ENCODE results near the gene VAMP8. TPM values are rescaled to one million over a fixed set of nuclear protein-coding genes. Genes with fewer than 3 reads are reported as not detected.
"Not testable (repeated sequence)": the region's sequence is repeated elsewhere in the genome, so short reads cannot be mapped to it uniquely, and the experiment has no call there.

Gene VAMP8
- total RNA-seq, 2 experiments from 2014 or later: 98.3 to 106 TPM

DNA sequence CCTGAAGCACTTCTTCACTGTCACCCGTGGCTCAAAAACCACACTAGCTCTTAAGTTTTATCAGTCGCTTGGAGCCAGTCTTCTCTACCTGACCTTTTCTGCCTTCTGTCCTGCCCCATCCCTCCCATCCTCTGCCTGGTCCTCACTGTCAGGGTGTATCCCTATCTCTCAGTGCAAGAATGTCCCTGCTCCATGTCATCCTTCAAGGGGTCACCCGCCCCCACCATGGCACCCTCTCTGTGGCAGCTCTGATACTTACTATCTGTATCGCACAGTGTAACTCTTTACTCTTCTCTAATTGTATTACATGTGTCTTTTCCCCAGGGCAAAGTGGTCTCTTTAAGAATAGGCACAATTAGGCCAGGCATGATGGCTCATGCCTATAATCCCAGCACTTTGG, 11.3 kb downstream of the VAMP8 start:
- Mint-ChIP-seq H3K36me3 (ENCODE audit: low read depth) (peaks cover under 1% of the 10 kb centered on the region), H3K4me1 (peaks cover 22% of the 10 kb centered on the region), H3K27me3 (no peaks in the 10 kb centered on the region), H3K9me3 (ENCODE audit: low read depth) (no peaks in the 10 kb centered on the region), H3K4me3 (no peak overlapping the region), H3K27ac (no peak overlapping the region)
- CTCF ChIA-PET: no interaction called here
- intact Hi-C loops (cut with DNase I, micrococcal nuclease): no loop called here
- DNase-seq: no peak
- POLR2A ChIA-PET: no interaction called here
- ATAC-seq: no peak

DNA sequence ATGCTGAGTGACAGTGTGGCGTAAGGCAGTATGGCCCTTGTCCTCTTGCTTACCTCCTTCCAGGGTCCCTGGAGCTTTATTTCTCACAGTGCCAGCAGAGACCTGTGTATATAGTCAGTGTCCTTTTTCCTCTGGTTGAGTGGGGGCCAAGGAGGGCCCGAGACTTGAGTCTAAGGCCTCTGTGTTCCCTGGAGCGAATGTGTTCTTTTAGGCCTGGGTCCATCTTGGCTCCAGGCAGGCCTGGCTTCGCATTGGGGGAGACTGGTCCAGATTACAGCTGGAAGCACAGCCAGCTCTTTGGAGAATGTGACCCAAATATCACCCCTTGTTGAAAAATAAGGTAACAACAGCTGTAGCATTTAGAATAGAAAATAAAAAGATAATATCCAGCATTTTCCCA, 11.8 kb downstream of the VAMP8 start:
- CTCF ChIA-PET: no interaction called here
- Mint-ChIP-seq H3K9me3 (ENCODE audit: low read depth) (no peaks in the 10 kb centered on the region), H3K4me3 (no peak overlapping the region), H3K27me3 (no peaks in the 10 kb centered on the region), H3K36me3 (ENCODE audit: low read depth) (no peaks in the 10 kb centered on the region), H3K27ac (no peak overlapping the region), H3K4me1 (peaks cover 20% of the 10 kb centered on the region)
- intact Hi-C loops (cut with DNase I, micrococcal nuclease): no loop called here
- ATAC-seq (no peak), DNase-seq (no peak)
- POLR2A ChIA-PET: no interaction called here

DNA sequence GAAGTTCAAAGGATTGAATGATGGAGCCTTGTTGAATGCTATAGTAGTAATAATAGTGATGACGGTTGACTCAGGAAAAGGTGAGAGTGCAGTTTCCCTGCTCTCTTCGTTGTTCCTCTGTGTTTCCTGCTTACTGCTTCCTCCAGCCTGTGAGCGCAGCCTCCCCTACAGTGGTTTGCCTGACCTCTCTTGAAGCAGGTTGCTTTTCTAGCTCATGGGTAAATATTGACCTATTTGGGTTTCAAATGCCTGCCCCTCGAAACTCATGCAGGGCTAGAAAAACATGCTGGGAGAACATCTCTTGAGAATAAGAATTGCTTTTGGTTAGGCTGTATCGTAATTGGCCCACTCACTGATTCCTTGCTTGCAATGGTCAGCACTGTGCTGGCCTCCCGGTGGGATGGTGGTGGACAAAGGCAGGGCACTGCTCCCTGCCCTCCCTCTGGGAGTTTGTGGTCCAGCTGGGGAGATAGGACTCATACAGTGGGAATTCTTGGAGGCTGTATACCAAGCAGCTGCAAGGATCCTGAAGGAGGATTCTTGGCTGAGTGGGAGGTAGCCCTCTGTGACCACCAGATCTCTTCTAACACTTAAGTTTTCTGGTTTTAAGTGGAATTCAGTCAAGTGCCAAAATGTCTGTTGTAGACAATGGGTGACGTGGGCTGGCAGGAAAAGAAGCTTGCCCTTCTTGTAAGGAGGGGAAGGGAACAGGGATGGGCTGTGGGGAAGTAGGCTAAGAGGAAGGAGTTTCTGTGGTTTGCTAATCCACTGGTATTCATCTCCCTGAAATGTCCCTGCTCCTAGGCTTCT, 12.8 kb downstream of the VAMP8 start:
- Mint-ChIP-seq H3K4me1 (peaks cover 21% of the 10 kb centered on the region), H3K9me3 (ENCODE audit: low read depth) (no peaks in the 10 kb centered on the region), H3K4me3 (no peak overlapping the region), H3K27me3 (no peaks in the 10 kb centered on the region), H3K27ac (no peak overlapping the region), H3K36me3 (ENCODE audit: low read depth) (no peaks in the 10 kb centered on the region)
- CTCF ChIA-PET: interaction anchor here (0.5 to 1.6 kb wide), 3 partner anchors 15 to 290 kb away, joined by 4 to 5 read pairs (median 4); no protein-coding TSS in a partner anchor
- intact Hi-C loops (cut with DNase I, micrococcal nuclease): no loop called here
- POLR2A ChIA-PET: interaction anchor here (0.6 kb wide), 1 partner anchor 26 kb away, joined by 3 read pairs; no protein-coding TSS in a partner anchor
- ATAC-seq (no peak), DNase-seq (no peak)

DNA sequence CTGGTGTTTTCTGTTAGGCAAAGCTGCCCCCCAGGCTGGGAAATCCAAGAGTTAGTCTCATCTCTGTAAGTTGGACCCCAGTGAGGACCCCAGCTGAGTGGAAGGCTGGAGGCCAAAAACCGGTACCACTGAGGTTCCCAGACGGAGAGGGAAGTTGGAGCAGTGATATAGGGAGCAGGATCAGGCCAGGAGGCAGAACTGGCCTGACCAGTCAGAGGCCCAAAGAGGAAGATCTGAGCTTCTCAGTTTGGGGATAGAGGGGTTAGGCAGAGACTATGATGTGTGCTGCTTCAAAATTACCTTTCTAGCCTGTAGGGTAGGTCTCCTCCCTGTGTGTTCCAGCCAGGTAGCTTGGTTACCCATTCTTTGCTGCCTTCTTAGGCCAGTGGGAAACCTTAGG, 13.6 kb downstream of the VAMP8 start:
- no peaks in the 10 kb centered on the region for H3K9me3 Mint-ChIP-seq (ENCODE audit: low read depth)
- POLR2A ChIA-PET: interaction anchor here (0.6 kb wide), 2 partner anchors 25 to 44 kb away, joined by 3 to 9 read pairs; no protein-coding TSS in a partner anchor
- ATAC-seq (no peak), DNase-seq (no peak)
- peaks cover 17% of the 10 kb centered on the region for H3K4me1 Mint-ChIP-seq
- peaks cover 3% of the 10 kb centered on the region for H3K36me3 Mint-ChIP-seq (ENCODE audit: low read depth)
- intact Hi-C loops (cut with DNase I, micrococcal nuclease): no loop called here
- H3K4me3 Mint-ChIP-seq: no peak overlapping the region
- CTCF ChIA-PET: interaction anchor here (0.5 to 1.6 kb wide), 4 partner anchors 11 to 291 kb away, joined by 3 to 5 read pairs (median 4); no protein-coding TSS in a partner anchor
- H3K27me3 Mint-ChIP-seq: no peaks in the 10 kb centered on the region
- H3K27ac Mint-ChIP-seq: no peak overlapping the region

DNA sequence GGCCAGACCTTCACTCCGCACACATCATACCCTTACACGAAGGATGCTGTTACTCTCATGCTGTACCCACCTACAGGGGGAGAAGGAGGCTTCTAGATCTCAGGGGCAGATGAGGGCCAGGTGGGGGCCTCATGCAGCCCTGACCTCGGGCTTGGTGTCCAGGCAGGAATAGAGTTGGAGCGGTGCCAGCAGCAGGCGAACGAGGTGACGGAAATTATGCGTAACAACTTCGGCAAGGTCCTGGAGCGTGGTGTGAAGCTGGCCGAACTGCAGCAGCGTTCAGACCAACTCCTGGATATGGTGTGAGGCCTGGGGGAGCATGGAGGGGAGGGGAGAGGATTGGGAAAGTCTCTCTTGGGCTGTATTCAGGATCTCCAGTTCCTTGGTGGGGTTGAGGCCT, 14.2 kb downstream of the VAMP8 start:
- ChIA-PET POLR2A (no interaction called here), CTCF (interaction anchor here (1.0 to 1.6 kb wide), 2 partner anchors 12 to 13 kb away, joined by 3 to 4 read pairs; no protein-coding TSS in a partner anchor)
- DNase-seq (no peak), ATAC-seq (no peak)
- intact Hi-C loops (cut with DNase I, micrococcal nuclease): no loop called here
- Mint-ChIP-seq H3K4me3 (no peak overlapping the region), H3K36me3 (ENCODE audit: low read depth) (peaks cover 3% of the 10 kb centered on the region), H3K27ac (no peak overlapping the region), H3K9me3 (ENCODE audit: low read depth) (no peaks in the 10 kb centered on the region), H3K27me3 (no peaks in the 10 kb centered on the region), H3K4me1 (peaks cover 22% of the 10 kb centered on the region)

DNA sequence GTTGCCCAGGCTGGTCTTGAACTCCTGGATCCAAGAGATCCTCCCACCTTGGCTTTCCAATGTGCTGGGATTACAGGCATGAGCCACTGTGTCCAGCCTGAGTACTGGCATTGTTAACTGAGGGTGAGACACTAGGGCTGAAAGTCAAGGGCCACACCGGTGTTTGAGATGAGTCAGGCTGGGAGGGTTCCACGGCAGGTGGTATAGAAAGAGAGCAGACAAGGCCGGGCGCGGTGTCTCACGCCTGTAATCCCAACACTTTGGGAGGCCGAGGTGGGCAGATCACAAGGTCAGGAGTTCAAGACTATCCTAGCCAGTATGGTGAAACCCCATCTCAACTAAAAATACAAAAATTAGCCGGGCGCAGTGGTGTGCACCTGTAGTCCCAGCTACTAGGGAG, 14.9 kb downstream of the VAMP8 start:
- H3K27me3 Mint-ChIP-seq; POLR2A ChIA-PET; H3K4me3 Mint-ChIP-seq; intact Hi-C loops (cut with DNase I, micrococcal nuclease); ATAC-seq; H3K27ac Mint-ChIP-seq; DNase-seq; H3K9me3 Mint-ChIP-seq (ENCODE audit: low read depth): not testable (repeated sequence)
- peaks cover 26% of the 10 kb centered on the region for H3K4me1 Mint-ChIP-seq
- H3K36me3 Mint-ChIP-seq (ENCODE audit: low read depth): peaks cover 10% of the 10 kb centered on the region
- CTCF ChIA-PET: interaction anchor here (1.4 kb wide), 1 partner anchor 13 kb away, joined by 3 read pairs; no protein-coding TSS in a partner anchor

DNA sequence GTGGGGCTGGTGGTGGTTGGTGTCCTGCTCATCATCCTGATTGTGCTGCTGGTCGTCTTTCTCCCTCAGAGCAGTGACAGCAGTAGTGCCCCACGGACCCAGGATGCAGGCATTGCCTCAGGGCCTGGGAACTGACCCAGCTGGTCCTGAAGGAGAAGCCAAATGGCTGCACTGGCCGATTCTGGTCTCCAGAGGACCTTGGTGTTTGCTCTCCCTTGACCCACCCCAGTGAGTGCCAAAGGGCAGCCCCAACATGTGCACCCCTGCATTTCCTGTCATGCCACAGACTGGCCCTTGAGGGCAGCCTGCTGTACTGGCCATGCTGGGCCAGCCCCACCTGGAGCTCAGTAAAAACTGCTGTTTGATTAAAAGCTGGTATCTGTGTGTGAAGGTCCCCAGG, 15.6 kb downstream of the VAMP8 start:
- H3K9me3 Mint-ChIP-seq (ENCODE audit: low read depth): no peaks in the 10 kb centered on the region
- peaks cover 22% of the 10 kb centered on the region for H3K4me1 Mint-ChIP-seq
- DNase-seq (no peak), ATAC-seq (no peak)
- POLR2A ChIA-PET: no interaction called here
- H3K36me3 Mint-ChIP-seq (ENCODE audit: low read depth): peaks cover 12% of the 10 kb centered on the region
- no peak overlapping the region for H3K4me3 Mint-ChIP-seq
- no peak overlapping the region for H3K27ac Mint-ChIP-seq
- no peaks in the 10 kb centered on the region for H3K27me3 Mint-ChIP-seq
- CTCF ChIA-PET: interaction anchor here (1.4 kb wide), 1 partner anchor 12 kb away, joined by 3 read pairs; no protein-coding TSS in a partner anchor
- intact Hi-C loops (cut with DNase I, micrococcal nuclease): no loop called here

DNA sequence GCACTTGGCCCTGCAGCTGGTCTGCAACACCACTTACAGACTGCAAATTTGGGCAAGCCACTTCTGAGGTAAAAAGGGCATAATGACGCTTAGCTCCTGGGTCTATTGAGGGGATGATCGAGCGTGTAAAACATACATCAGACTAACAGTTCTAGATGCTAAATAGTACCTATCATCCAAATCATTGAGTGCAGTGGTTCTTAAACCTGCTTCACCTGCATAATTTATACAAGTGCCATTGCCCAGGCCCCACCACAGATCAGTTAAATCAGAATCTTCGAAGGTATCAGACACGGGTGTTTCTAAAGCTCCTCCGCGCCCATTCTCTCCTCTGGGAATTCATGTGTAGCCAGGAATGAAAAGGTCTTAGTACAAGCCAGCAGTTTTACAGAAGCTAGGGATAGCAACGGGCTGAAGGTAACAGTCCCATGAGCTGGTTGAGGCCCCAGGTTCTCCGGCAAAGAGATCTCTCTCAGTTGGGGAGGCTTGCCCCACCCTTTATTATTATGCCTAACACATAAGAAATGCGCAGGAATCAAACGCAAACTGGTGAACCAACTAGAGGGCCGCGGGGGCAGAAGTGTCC, 17.4 kb downstream of the VAMP8 start:
- Mint-ChIP-seq H3K27ac (peak overlapping the region; percentile 99), H3K4me1 (peaks cover 28% of the 10 kb centered on the region), H3K9me3 (ENCODE audit: low read depth) (no peaks in the 10 kb centered on the region), H3K27me3 (no peaks in the 10 kb centered on the region), H3K36me3 (ENCODE audit: low read depth) (peaks cover 12% of the 10 kb centered on the region), H3K4me3 (peak overlapping the region; percentile 100)
- intact Hi-C loops (cut with DNase I, micrococcal nuclease): loop anchor here (1.0 to 2.0 kb wide), 7 partner anchors 17 to 268 kb away; partner anchors contain the start of genes C2orf68 (in 2 of the 2), ELMOD3 (in 1 of the 2), GGCX (in 1 of the 2) and RETSAT (in 1 of the 2)
- ChIA-PET CTCF (interaction anchor here (0.7 to 3.6 kb wide), 12 partner anchors 7 to 485 kb away, joined by 3 to 13 read pairs (median 5); partner anchors contain the start of genes C2orf68, VAMP5 and VAMP8), POLR2A (interaction anchor here (0.5 to 3.0 kb wide), 11 partner anchors 8 to 240 kb away, joined by 3 to 15 read pairs (median 4); partner anchors contain the start of genes C2orf68, ELMOD3, MAT2A and RETSAT)
- ATAC-seq (no peak), DNase-seq (no peak)

DNA sequence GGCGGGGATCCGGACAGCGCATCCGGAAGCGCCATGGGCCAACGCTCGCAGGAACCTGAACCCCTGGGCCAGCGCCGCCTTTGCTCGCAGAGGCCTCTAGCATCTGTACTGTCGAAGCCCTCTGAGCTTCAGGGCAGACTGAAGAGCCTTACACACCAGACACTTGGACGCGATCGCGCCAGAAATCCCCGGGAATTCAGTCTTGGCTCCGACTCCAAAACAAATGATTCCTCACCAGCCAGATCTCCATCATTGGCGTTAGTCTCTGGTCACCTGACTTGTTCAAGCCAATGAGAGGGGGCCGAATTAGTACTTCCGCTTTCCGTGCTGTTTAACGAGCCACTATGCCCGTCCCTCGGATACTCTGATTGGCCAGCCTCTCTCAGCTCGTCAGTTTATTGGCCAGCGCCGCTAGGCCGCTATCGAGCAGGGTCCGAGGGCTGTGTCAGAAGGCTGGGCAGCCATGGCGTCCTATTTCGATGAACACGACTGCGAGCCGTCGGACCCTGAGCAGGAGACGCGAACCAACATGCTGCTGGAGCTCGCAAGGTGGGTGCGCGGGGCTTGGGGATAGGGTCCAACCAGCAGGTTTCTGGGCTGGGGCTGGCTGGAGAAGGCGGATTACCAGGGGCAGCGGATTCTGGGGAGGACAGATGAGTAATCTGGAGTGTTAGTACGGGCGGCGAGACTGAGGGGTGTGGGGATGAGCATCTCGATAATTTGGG, 18.1 kb downstream of the VAMP8 start, which contains the start of gene RNF181:
Gene RNF181, plus strand, starts transcription at position 445 of the 725 bp plus-strand sequence. Its CDS starts 19 bp downstream, at position 464.
- H3K4me3 Mint-ChIP-seq: peak within 1 kb of the TSS; percentile 100
- ATAC-seq (peak; percentile 100), DNase-seq (peak; percentile 94)
- H3K9me3 Mint-ChIP-seq (ENCODE audit: low read depth): no peaks in the 10 kb centered on the region
- ChIA-PET POLR2A (interaction anchor here (0.5 to 3.0 kb wide), 12 partner anchors 8 to 241 kb away, joined by 3 to 15 read pairs (median 4); partner anchors contain the start of genes C2orf68, ELMOD3, MAT2A and RETSAT), CTCF (interaction anchor here (0.6 to 3.6 kb wide), 13 partner anchors 8 to 229 kb away, joined by 3 to 13 read pairs (median 5); partner anchors contain the start of genes C2orf68, VAMP5 and VAMP8)
- H3K36me3 Mint-ChIP-seq (ENCODE audit: low read depth): peaks cover 12% of the 10 kb centered on the region
- H3K27me3 Mint-ChIP-seq: no peaks in the 10 kb centered on the region
- H3K4me1 Mint-ChIP-seq: peaks cover 28% of the 10 kb centered on the region
- peak within 1 kb of the TSS; percentile 99 for H3K27ac Mint-ChIP-seq
- intact Hi-C loops (cut with DNase I, micrococcal nuclease): loop anchor here (1.0 to 2.0 kb wide), 7 partner anchors 17 to 268 kb away; partner anchors contain the start of genes C2orf68 (in 2 of the 2), ELMOD3 (in 1 of the 2), GGCX (in 1 of the 2) and RETSAT (in 1 of the 2)

DNA sequence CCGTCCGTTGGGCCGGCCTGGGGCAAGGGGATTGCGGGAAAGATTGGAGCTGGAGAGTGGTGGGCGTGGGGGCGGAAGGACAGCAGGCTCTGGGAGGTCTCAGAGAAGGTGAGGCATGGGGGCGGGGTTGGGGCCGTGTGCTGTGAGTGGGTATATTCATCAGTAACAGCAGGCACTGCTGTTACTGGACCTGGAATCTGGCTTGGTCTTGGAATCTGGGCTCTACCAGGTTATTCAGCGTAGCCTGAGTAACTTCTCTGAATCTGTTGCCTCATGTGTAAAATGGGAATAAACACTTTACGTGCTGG, 18.6 kb downstream of the VAMP8 start:
- DNase-seq: peak; percentile 58
- intact Hi-C loops (cut with DNase I, micrococcal nuclease): no loop called here

More for the DNA sequence above, 18.6 kb downstream of the VAMP8 start:
- Mint-ChIP-seq H3K27me3 (no peaks in the 10 kb centered on the region), H3K27ac (peak overlapping the region; percentile 99), H3K4me1 (peaks cover 28% of the 10 kb centered on the region), H3K4me3 (peak overlapping the region; percentile 100), H3K9me3 (ENCODE audit: low read depth) (no peaks in the 10 kb centered on the region), H3K36me3 (ENCODE audit: low read depth) (peaks cover 12% of the 10 kb centered on the region)
- peak; percentile 17 for ATAC-seq
- ChIA-PET CTCF (interaction anchor here (0.5 to 3.6 kb wide), 10 partner anchors 8 to 204 kb away, joined by 3 to 13 read pairs (median 4); partner anchors contain the start of genes C2orf68 and VAMP8), POLR2A (interaction anchor here (0.5 to 3.0 kb wide), 9 partner anchors 9 to 193 kb away, joined by 3 to 15 read pairs (median 4); partner anchors contain the start of genes C2orf68, MAT2A and SH2D6)

Measured in activated CD4-positive, alpha-beta T cell treated with anti-CD3 and anti-CD28 coated beads for 36 hours (primary cell).